Chondrocyte (in vitro differentiated cells): Measurements from ENCODE around the gene HPS1. TPM values are rescaled to one million over a fixed set of nuclear protein-coding genes. Genes with fewer than 3 reads are reported as not detected.

Experiments used
- DNase-seq: peaks from one replicate; pipeline ENCODE4 v3.0.0; 2021; ENCODE audit warnings: mixed read lengths, low spot score
- H3K27ac Mint-ChIP-seq: one replicate; pipeline ENCODE4 v1.8.0; 2021; ENCODE audit warnings: mild to moderate bottlenecking, moderate library complexity, mixed read lengths; ENCODE audit not compliant: unreplicated experiment
- H3K27me3 Mint-ChIP-seq: 2 replicates; pipeline ENCODE4 v1.8.0; 2021; ENCODE audit warnings: low read depth, mixed read lengths
- H3K36me3 Mint-ChIP-seq: 2 replicates; pipeline ENCODE4 v1.8.0; 2021; ENCODE audit warnings: low read depth, mixed read lengths
- H3K4me1 Mint-ChIP-seq: 2 replicates; pipeline ENCODE4 v1.8.0; 2021; ENCODE audit warnings: low read depth, mild to moderate bottlenecking, mixed read lengths
- H3K4me3 Mint-ChIP-seq: one replicate; pipeline ENCODE4 v1.8.0; 2021; ENCODE audit warnings: mild to moderate bottlenecking, moderate library complexity, mixed read lengths; ENCODE audit not compliant: unreplicated experiment
- H3K9me3 Mint-ChIP-seq: 2 replicates; pipeline ENCODE4 v1.8.0; 2021; ENCODE audit warnings: low read depth, mixed read lengths
- total RNA-seq: library from RNA; stranded (reverse); gene quantifications from 3 replicates; pipeline ENCODE4 v1.2.1, GENCODE V29; 2021
- TF ChIP-seq, protein P1 (sequence below): fragments of 200-600 bp; sonication (generic); IDR thresholded peaks from 2 replicates; pipeline ENCODE4 v1.5.0; 2021; ENCODE audit warnings: antibody characterized with exemption, mild to moderate bottlenecking, moderate library complexity

Gene HPS1
- total RNA-seq, 1 donor from 2014 or later: 50.5 TPM

DNA sequence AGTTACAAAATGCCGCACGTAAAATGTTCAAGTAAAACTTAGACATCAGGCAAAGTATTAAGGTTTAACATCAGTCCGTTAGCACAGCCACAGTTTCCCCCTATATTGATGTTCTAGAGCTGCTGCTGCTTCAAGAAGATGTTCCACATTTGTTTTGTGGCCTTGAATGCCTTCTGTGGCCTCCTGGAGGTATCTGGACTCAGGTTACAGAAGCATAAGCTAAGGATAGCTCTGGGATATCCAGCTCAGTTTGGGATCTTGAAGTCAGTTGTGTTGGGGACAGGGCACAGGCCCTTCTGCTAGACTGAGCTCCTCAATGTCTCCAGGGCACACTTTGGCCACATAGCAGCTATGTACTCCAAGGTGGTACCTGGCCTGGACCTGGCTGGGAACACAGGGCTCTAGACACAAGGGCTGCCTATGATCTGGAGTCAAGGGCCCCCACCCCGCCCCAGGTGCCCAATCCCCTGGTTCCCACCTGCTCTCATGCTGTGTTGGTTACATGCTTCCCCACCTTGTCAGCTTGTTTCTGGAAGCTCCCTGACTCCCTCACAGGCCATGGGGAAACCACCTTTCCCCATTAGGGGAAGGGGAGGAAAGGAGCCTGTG lies 36.5 kb downstream of the HPS1 start:
- DNase-seq: no peak
- no peaks in the 10 kb centered on the region for H3K9me3 Mint-ChIP-seq
- H3K27me3 Mint-ChIP-seq: no peaks in the 10 kb centered on the region

DNA sequence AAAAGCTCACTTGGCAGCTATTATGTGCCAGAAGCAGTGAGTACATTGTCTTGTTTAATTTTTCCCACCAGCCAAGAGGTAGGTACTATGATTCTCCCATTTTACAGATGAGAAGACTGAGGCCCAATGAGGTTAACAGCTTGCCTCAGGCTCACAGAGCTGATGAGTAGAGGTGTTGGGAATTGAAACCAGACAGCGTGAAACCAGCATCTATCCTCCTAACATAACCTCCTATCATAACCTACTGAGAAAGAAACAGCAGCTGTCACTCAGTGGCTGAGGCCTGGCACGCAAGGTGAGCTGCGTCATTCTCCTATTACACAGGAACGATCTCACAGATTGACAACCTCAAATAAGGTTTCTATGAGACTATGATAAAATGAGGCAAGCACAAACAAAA lies 37.9 kb downstream of the HPS1 start:
- no peak for DNase-seq
- H3K4me3 Mint-ChIP-seq: no peak overlapping the region
- peaks cover 13% of the 10 kb centered on the region for H3K4me1 Mint-ChIP-seq
- TF ChIP-seq, protein P1, sequence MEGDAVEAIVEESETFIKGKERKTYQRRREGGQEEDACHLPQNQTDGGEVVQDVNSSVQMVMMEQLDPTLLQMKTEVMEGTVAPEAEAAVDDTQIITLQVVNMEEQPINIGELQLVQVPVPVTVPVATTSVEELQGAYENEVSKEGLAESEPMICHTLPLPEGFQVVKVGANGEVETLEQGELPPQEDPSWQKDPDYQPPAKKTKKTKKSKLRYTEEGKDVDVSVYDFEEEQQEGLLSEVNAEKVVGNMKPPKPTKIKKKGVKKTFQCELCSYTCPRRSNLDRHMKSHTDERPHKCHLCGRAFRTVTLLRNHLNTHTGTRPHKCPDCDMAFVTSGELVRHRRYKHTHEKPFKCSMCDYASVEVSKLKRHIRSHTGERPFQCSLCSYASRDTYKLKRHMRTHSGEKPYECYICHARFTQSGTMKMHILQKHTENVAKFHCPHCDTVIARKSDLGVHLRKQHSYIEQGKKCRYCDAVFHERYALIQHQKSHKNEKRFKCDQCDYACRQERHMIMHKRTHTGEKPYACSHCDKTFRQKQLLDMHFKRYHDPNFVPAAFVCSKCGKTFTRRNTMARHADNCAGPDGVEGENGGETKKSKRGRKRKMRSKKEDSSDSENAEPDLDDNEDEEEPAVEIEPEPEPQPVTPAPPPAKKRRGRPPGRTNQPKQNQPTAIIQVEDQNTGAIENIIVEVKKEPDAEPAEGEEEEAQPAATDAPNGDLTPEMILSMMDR: no peak
- no peak overlapping the region for H3K27ac Mint-ChIP-seq
- H3K36me3 Mint-ChIP-seq: no peaks in the 10 kb centered on the region
- H3K27me3 Mint-ChIP-seq: no peaks in the 10 kb centered on the region
- H3K9me3 Mint-ChIP-seq: no peaks in the 10 kb centered on the region

More for the DNA sequence above, 36.5 kb downstream of the HPS1 start:
- Mint-ChIP-seq H3K36me3 (no peaks in the 10 kb centered on the region), H3K4me3 (no peak overlapping the region), H3K4me1 (peaks cover 15% of the 10 kb centered on the region), H3K27ac (no peak overlapping the region)
- TF ChIP-seq, protein P1: no peak

DNA sequence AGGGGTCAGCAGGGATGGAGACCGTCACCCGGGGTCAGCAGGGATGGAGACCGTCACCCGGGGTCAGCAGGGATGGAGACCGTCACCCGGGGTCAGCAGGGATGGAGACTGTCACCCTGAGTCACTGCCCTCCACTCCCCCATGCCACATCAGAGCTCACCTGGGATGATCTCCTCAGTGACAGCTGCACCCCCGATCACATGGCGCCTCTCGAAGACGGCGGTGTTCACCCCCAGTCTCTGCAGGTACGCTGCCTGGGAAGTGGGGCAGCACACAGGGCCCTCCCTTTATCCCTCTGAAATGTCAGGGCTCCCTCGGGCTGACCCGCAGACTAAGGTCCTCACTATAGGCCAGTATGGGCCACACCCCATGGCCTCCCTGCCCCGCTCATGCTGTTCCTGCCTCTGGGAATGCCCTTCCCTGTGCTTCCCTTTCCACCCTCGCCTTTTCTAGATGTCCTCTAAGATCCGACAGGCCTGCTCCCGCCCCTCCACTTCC lies 38.9 kb downstream of the HPS1 start:
- no peak overlapping the region for H3K27ac Mint-ChIP-seq
- TF ChIP-seq, protein P1: no peak
- no peaks in the 10 kb centered on the region for H3K27me3 Mint-ChIP-seq
- no peak for DNase-seq
- peaks cover 5% of the 10 kb centered on the region for H3K36me3 Mint-ChIP-seq
- H3K4me1 Mint-ChIP-seq: peaks cover 16% of the 10 kb centered on the region
- no peak overlapping the region for H3K4me3 Mint-ChIP-seq
- no peaks in the 10 kb centered on the region for H3K9me3 Mint-ChIP-seq

DNA sequence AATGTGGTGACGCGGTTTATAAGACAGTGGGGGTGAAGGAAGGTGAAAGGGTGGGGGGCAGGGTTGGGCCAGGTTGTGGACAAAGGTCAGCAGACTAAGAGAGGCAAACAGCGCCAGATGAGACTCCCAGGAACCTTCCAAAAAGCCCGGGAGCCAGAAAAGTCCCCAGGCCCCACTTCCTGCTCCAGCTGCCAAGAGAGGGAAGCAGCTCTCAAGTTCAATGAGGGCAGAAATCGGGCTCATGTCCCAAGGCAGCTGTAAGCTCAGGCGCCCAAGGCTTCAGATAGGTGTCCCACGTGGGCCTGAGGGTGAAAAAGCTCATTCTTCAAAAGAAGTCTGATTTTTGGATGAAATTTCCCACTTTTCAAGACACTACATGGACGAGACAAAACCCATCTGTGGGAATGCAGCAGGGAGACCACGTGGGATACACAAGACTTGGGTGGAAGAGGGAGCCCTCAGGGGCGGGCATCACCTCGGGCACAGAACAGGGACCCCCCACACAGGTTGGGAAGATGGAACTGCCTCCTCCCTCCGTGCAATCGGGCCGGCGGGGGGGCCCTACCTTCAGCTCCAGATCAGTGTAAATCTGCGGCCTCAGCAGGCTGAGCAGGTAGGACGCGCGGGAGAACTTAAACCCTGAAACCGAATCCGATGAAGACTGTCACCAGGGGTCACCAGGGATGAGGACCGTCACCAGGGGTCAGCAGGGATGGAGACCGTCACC lies 39.6 kb downstream of the HPS1 start:
- no peak overlapping the region for H3K27ac Mint-ChIP-seq
- TF ChIP-seq, protein P1: no peak
- H3K4me3 Mint-ChIP-seq: no peak overlapping the region
- H3K36me3 Mint-ChIP-seq: peaks cover 5% of the 10 kb centered on the region
- H3K9me3 Mint-ChIP-seq: no peaks in the 10 kb centered on the region
- H3K27me3 Mint-ChIP-seq: no peaks in the 10 kb centered on the region
- peaks cover 16% of the 10 kb centered on the region for H3K4me1 Mint-ChIP-seq
- no peak for DNase-seq

DNA sequence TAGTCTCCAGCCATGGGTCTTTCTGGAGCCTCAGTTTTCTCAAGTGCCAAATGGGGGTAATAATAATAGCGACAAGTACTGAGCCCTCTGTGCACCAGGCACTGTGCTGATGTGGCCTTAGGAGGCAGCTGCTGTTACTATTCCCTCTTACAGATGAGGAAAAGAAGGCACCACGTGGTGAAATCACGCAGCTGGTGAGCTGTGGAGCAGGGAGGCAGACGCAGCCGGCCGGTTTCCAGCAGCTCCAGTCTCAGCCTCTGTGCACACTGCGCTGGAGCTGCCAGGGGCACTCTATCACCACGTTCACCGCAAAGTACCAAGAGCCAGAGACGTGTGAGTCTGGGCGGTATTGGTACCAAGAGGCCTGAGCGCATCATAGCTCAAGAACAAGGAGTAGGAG lies 41.3 kb downstream of the HPS1 start:
- no peak overlapping the region for H3K27ac Mint-ChIP-seq
- no peak overlapping the region for H3K4me3 Mint-ChIP-seq
- peaks cover 12% of the 10 kb centered on the region for H3K4me1 Mint-ChIP-seq
- H3K27me3 Mint-ChIP-seq: no peaks in the 10 kb centered on the region
- peaks cover 5% of the 10 kb centered on the region for H3K36me3 Mint-ChIP-seq
- no peaks in the 10 kb centered on the region for H3K9me3 Mint-ChIP-seq
- DNase-seq: no peak
- TF ChIP-seq, protein P1: no peak
